HepG2 (cell line): ENCODE measurements around the gene PCNX4. TPM values are rescaled to one million over a fixed set of nuclear protein-coding genes. Genes with fewer than 3 reads are reported as not detected.

Experiments used
- ATF1 ChIP-seq: IDR thresholded peaks from 2 replicates; pipeline ENCODE4 v1.6.1; 2016; ENCODE audit warnings: mild to moderate bottlenecking, control low read depth
- CENPBD1 ChIP-seq: sonication (generic); formaldehyde crosslinking; IDR thresholded peaks from 2 replicates; pipeline ENCODE4 v1.8.0; 2022; ENCODE audit warnings: missing genetic modification reagents, low read depth, mild to moderate bottlenecking, borderline replicate concordance
- CREM ChIP-seq, 2 experiments: sonication (generic) in 1 of 2; formaldehyde crosslinking in 1 of 2; IDR thresholded peaks; 2 replicates each; pipeline versions ENCODE4 v1.4.0 to v1.6.1; 2016 to 2020; ENCODE audit warnings: antibody characterized with exemption in 1 of 2, mild to moderate bottlenecking in 1 of 2, missing genetic modification reagents in 1 of 2
- DDIT3 ChIP-seq: sonication (generic); formaldehyde crosslinking; IDR thresholded peaks from 2 replicates; pipeline ENCODE4 v1.4.0; 2020; ENCODE audit warnings: mild to moderate bottlenecking, missing genetic modification reagents
- ELF3 ChIP-seq: IDR thresholded peaks from 2 replicates; pipeline ENCODE4 v1.6.1; 2016; ENCODE audit warnings: missing genetic modification reagents, missing compliant biosample characterization
- FIP1L1 ChIP-seq: fragments of 200-400 bp; formaldehyde crosslinking; IDR thresholded peaks from 2 replicates; pipeline ENCODE4 v1.6.1; 2018; ENCODE audit warnings: low read depth, mild to moderate bottlenecking, low read length, moderate library complexity, borderline replicate concordance; ENCODE audit not compliant: insufficient read depth
- FOXO1 ChIP-seq: sonication (generic); formaldehyde crosslinking; IDR thresholded peaks from 2 replicates; pipeline ENCODE4 v1.4.0; 2020; ENCODE audit warnings: missing genetic modification reagents
- GATA4 ChIP-seq: sonication (generic); IDR thresholded peaks from 2 replicates; pipeline ENCODE4 v1.6.1; 2016; ENCODE audit warnings: antibody characterized with exemption, low read depth, borderline replicate concordance
- HMGA1 ChIP-seq: sonication (generic); formaldehyde crosslinking; conservative IDR thresholded peaks from 2 replicates; pipeline ENCODE4 v1.4.0; 2020; ENCODE audit warnings: missing genetic modification reagents
- JUNB ChIP-seq: sonication (generic); formaldehyde crosslinking; IDR thresholded peaks from 2 replicates; pipeline ENCODE4 v1.8.0; 2022; ENCODE audit warnings: missing genetic modification reagents, mild to moderate bottlenecking, borderline replicate concordance
- MIER3 ChIP-seq: IDR thresholded peaks from 2 replicates; pipeline ENCODE4 v1.6.1; 2016; ENCODE audit warnings: missing compliant biosample characterization, borderline replicate concordance
- SNAPC4 ChIP-seq: sonication (generic); formaldehyde crosslinking; IDR thresholded peaks from 2 replicates; pipeline ENCODE4 v1.4.0; 2020; ENCODE audit warnings: mild to moderate bottlenecking, missing genetic modification reagents
- SNRNP70 ChIP-seq: fragments of 200-400 bp; formaldehyde crosslinking; IDR thresholded peaks from 2 replicates; pipeline ENCODE4 v1.6.1; 2017; ENCODE audit warnings: mild to moderate bottlenecking, low read depth, low read length, moderate library complexity
- ZNF546 ChIP-seq: sonication (generic); formaldehyde crosslinking; conservative IDR thresholded peaks from 2 replicates; pipeline ENCODE4 v1.8.1; 2023; ENCODE audit warnings: mild to moderate bottlenecking, missing genetic modification reagents
- ZNF564 ChIP-seq: sonication (generic); formaldehyde crosslinking; IDR thresholded peaks from 2 replicates; pipeline ENCODE4 v1.8.1; 2023; ENCODE audit warnings: mild to moderate bottlenecking, missing genetic modification reagents
- ZNF619 ChIP-seq: sonication (generic); formaldehyde crosslinking; IDR thresholded peaks from 2 replicates; pipeline ENCODE4 v1.4.0; 2020; ENCODE audit warnings: mild to moderate bottlenecking, missing genetic modification reagents
- ZNF761 ChIP-seq: sonication (generic); formaldehyde crosslinking; conservative IDR thresholded peaks from 2 replicates; pipeline ENCODE4 v1.4.0; 2020; ENCODE audit warnings: mild to moderate bottlenecking, missing genetic modification reagents
- polyA plus RNA-seq, 8 experiments: library from polyadenylated mRNA; depleted of rRNA in 3 of 8; stranded (reverse) in 7 of 8; unstranded in 1 of 8; fragments of >200 nt; fragmentation: Illumina TruSeq in 4 of 8; extraction: Trizol in 4 of 8; gene quantifications; 2 replicates each; pipeline versions ENCODE4 v1.2.1 to v1.2.3, GENCODE V29; 2011 to 2016; ENCODE audit warnings: low read depth in 4 of 8, missing spikeins in 1 of 8, mixed read lengths in 1 of 8; ENCODE audit not compliant: insufficient read depth in 1 of 8
- total RNA-seq, 5 experiments: library from RNA; depleted of rRNA; stranded (reverse); fragments of >200 nt; fragmentation: Illumina TruSeq; extraction: Trizol; gene quantifications; 2 replicates each; pipeline ENCODE4 v1.2.3, GENCODE V29; 2016; ENCODE audit warnings: low read depth in 1 of 5
- TF ChIP-seq, protein P1 (sequence below): sonication (generic); formaldehyde crosslinking; IDR thresholded peaks from 2 replicates; pipeline ENCODE4 v1.5.0; 2020; ENCODE audit warnings: mild to moderate bottlenecking, low read depth, missing genetic modification reagents, borderline replicate concordance
- TF ChIP-seq, protein P2 (sequence below): sonication (generic); formaldehyde crosslinking; IDR thresholded peaks from 2 replicates; pipeline ENCODE4 v1.5.1; 2020; ENCODE audit warnings: missing genetic modification reagents, mild to moderate bottlenecking, borderline replicate concordance

PCNX4 gene
- total and polyA plus RNA-seq, 2 of the 13 experiments (the other 11 are each of a cell fraction or from before 2014, with no cell fraction given), result 28.6 to 43.0 TPM

DNA sequence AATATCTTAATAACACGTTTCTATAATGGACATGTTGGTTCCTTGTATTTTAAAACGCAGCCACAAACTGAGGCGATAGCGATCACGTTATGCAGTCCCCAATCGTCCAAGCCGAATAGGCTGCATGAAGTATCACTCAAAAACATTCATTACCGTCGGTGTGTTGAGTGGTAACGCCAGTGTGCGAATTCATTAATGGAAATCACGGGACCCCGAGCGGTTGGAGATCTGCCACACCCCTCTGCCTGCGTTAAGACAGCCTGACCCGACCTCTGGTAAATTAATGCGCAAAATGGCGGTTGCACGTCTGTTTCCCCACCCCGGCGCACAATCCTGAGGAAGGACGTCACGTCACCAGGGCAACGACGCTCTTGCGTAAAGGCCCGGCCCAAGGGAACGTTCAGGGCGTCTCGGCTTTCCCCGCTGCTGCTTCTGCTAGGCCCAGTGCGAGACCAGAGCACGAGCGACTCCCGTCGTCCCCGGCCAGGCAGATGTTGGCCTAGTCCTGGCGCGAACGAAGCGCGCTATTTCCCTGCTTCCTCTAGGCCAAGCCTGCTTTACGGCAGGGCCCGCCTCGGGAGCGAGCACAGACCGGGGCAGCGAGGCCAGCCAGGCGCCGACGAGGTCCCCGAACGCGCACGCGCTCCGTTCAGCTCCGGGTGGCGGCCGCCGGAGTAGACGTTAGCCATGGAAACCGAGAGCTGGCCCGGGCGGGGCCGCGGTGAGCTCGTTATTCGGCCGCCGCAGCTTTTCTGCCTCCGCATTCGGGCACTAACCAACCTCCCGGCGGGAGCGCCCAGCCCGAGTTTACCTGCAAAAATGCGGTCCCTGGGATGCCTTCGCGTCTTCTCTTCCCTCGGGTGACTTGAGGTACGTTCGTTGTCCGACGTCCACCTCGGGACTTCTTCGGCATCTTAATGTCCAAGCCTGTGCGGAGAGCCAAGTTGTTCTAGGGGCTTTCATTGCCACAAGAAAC, at the start of gene PCNX4 (continued):
- TF ChIP-seq SNAPC4 (CRISPR knock-in tag), result no peak
- peak; percentile 92 for TF ChIP-seq ZNF761 (CRISPR knock-in tag)
- no peak for TF ChIP-seq ZNF619 (CRISPR knock-in tag)
- TF ChIP-seq FOXO1 (CRISPR knock-in tag), result peak; percentile 78
- TF ChIP-seq, protein P1, sequence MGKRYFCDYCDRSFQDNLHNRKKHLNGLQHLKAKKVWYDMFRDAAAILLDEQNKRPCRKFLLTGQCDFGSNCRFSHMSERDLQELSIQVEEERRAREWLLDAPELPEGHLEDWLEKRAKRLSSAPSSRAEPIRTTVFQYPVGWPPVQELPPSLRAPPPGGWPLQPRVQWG (CRISPR knock-in tag), result no peak
- TF ChIP-seq ELF3 (CRISPR knock-in tag), result peak; percentile 66
- TF ChIP-seq DDIT3 (CRISPR knock-in tag), result no peak
- no peak for TF ChIP-seq HMGA1 (CRISPR knock-in tag)
- TF ChIP-seq ZNF546, result no peak; the same call in 1 of the 2 replicates
- peak; percentile 30; the same call in 1 of the 2 replicates for TF ChIP-seq GATA4
- TF ChIP-seq, protein P2, sequence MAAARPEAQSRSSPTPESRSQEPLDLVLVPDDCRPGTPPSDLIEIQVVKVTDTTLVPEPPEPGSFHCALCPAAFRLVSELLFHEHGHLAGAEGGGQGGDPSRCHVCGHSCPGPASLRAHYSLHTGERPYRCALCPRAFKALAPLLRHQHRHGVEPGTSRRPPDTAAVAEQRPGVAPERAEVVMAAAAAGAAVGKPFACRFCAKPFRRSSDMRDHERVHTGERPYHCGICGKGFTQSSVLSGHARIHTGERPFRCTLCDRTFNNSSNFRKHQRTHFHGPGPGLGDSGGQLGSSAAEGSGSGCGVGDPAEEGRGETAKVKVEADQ (CRISPR knock-in tag), result peak; percentile 89
- no peak for TF ChIP-seq FIP1L1
- TF ChIP-seq SNRNP70, result no peak
- TF ChIP-seq CREM (IDR thresholded peaks at IDR 0.05), result peak; percentile 84
- TF ChIP-seq CREM (CRISPR knock-in tag; IDR thresholded peaks at IDR 0.05), result no peak
- peak; percentile 79; the same call in 1 of the 2 replicates for TF ChIP-seq JUNB (CRISPR knock-in tag)
- TF ChIP-seq ATF1 (CRISPR knock-in tag), result peak; percentile 75
- TF ChIP-seq MIER3 (CRISPR knock-in tag), result peak; percentile 85; the same call in 1 of the 2 replicates
- no peak for TF ChIP-seq CENPBD1 (CRISPR knock-in tag)
- peak; percentile 94 for TF ChIP-seq ZNF564 (CRISPR knock-in tag)
